HG02571 (cell line): ENCODE results near the gene INO80.

ENCODE experiments used
- ATAC-seq: cut with Tn5 transposase; IDR thresholded peaks from one replicate; pipeline ENCODE4 v1.9.1; 2021; ENCODE audit warnings: mild to moderate bottlenecking, moderate library complexity; ENCODE audit not compliant: unreplicated experiment

INO80 gene

DNA sequence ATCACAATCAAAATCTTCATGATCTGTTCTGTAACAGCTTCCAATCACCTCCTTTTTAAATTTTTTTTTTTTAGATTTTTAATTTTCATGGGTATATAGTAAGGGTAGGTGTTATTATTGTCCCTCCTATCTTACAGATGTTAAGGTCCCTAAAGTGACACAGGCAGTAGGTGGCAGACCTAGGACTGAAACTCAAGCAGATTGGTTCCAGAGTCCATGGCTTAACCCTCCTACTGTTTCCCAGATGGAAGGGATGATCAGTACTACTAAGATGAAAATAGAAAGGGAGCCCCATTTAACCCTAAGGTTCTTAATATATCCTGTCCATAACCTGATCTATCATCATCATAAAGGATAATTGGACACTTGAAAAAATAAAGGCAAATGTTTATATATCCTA lies 105.7 kb downstream of the INO80 start:
- no peak for ATAC-seq

DNA sequence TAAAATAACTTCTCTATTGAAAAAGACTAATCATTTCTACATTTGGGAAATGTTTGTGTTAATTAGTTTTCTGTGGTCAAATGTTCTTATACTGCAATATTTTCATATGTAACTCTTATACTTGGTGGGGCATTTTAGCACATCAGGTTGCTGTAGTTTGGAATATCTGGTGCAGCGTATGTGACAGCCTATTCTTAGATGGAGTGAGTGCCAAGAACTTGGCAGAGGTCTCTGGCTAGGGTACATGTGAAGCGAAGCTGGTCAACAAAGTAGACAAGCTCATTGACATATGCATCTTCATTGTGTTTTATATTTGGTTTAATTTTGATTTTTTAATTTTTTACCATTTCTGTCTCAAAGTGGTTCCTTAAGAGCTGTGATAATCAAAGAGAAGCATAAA lies 109.6 kb downstream of the INO80 start:
- no peak for ATAC-seq

DNA sequence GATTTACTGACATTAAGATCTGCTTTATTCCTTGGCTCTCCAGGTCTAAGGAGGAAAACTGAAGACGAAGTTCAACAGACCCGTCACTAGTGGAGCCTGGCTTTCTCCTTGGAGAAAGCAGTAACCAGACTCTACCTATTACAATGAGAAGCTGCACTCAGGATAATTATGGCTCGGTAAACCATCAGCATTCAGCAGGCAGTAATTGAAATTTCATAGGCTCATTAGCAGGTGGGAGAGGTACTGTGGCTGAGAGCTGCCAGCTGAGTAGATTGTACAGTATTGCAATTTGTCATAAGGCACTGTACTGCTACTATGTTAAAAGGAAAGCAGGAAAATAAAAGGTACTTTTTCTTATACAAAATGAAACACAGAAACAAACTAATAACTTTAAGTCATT lies 111.6 kb downstream of the INO80 start:
- ATAC-seq = no peak

DNA sequence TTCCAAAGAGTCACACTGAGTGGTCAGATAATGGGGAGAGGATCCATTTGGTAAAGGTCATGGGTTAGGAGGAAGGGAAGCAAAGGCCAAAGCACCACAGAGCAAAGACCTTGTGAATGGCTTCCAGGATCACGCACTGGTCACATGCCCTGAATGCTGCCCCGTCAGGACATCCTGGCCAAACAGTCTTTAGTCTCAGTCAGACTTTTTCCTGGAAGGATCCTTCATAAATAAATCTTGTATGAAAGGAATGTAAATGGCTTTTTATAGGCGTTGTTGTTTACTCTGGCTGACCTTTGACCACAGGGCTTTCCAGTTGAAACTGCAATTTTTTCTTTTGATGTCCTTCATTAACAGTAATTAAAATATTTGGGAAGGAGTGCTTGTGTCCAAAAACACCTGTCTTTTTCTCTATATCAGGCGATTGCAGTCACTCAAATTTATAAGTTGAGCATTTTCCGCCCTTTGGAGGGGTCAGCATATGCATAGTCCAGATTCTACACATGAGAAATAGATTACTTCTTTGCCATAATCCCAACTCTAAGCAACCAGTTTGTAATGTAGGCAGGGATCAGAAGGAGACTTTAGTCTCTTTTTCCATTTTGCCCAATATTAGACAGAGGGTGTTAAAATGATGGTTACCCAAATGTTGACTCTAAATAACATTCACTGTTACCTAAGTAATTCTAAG lies 114.4 kb downstream of the INO80 start:
- ATAC-seq = no peak

DNA sequence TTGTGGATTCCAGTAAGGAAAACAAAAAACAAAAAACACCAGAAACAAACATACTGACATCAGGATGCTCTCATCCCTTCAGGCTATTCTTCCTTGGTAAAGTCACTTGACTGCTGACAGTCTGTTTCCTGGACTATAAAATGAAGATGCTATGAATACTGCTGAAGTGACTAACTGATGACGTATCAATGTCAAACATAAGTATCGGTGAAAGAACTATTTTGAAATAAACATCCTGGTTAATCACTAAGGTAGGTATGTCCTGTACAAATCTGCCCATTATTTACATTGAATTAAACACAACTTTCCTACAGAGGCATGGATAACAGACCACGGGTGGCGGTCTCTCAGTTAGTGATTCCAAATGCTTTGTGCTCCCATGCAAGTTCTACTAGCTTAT lies 116.9 kb downstream of the INO80 start:
- no peak for ATAC-seq

DNA sequence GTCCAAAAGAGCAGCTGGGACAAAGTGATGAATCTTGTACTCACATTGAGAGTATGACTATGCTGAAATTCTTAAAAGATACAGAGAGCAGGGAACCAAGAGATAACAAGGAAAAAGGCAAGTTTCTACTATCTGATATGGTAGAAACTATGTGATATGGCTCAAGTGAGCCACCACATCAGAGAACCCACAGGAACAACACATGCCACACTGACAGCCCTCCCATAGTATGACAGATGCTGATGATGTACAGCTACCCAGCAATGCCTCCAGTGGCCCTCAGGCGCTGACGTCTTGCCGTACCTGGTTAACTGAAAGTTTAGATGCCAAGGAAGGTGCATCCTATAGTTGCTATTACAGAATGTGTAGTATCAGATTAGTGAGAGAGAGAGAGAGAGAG lies 120.4 kb downstream of the INO80 start:
- ATAC-seq = no peak

DNA sequence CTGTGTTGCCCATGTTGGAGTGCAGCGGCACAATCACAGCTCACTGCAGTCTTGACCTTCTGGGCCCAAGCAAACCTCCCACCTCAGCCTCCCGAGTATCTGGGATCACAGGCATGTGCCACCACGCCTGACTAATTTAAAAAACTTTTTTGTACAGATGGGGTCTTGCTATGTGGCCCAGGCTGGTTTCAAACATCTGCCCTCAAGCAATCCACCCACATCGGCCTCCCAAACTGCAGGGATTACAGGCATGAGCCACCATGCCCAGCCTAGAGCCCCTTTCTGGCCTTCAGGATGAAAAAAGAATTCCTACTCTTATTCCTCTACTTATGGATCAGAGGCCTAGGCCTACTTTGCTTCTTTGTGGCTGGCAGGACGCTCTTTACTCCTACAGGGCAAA lies 123.3 kb downstream of the INO80 start:
- no peak for ATAC-seq

DNA sequence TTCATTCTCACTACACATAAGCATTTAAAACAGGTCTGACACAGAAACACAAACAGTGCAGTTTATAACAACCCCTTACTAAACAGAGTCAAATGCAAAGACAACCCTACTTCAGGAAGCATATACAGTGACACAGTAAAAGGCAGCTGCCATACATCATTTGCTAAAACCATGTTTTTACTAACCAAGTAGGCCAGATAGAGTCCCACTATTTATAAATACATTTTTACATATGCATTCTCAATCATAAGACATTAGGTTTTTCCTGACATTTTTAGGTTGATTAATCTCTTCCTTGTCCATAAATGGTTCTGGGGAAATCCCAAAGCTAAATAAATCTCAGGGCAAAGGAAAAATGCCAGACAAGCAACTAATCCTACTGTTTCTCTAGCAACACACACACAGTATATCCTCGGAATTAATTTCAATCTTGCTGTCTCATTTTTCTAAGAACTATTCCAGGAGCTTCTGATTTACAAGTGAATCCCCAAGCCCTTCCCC lies 123.8 kb downstream of the INO80 start:
- ATAC-seq = no peak

DNA sequence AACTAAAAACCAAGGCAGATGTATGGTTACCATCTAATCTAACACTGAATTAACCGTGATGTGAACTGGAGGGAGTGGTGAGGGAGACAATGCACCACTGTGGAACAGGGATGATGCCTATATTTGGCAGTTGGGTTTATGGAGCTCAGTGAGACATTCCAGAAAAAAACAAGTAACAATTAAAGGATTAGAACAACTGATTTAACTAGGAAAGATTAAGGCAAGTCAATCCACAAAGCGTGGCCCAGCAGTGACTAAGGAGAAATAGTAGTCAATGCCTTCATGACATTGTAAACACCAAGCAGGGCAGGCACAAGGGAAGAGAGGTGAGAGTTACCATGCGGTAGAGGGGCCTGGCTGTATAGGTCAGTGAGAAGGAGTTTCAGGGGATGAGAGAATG lies 124.7 kb downstream of the INO80 start:
- no peak for ATAC-seq

DNA sequence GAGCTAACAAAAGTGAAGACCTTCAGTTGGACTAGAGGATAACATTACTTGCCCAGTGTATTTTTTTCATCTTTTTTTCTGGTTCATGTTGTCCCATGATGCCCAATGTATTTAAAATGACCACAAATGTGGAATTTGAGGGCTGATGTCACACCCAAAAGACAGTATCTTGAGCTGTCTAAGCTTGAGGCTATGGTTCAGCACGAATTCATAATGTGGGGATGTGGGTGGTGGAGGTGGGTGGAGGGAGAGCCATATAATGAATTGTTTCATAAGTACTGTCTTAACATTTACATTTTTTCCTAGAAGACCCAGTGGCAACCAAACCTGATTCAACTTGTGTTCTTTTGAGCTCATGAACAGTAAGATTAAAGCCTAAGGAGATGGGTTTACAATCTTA lies 125.3 kb downstream of the INO80 start:
- ATAC-seq = no peak

DNA sequence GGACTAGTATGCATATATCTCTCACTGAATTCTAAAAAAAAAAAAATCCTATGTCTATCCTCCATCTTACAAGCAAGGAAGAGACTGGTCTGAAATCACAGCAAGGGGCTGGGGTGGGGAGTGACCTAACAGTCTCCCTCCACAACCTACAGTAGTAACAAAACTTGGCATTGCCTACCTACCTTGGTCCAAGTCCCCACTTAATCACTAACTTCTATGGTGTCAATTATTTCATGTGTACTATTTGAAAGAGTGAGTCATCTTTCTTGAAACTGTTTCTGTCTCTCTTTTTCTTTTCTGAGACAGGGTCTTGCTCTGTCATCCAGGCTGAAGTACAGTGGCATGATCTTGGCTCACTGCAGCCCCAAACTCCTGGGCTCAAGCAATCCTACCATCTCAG lies 126.0 kb downstream of the INO80 start:
- ATAC-seq = no peak

DNA sequence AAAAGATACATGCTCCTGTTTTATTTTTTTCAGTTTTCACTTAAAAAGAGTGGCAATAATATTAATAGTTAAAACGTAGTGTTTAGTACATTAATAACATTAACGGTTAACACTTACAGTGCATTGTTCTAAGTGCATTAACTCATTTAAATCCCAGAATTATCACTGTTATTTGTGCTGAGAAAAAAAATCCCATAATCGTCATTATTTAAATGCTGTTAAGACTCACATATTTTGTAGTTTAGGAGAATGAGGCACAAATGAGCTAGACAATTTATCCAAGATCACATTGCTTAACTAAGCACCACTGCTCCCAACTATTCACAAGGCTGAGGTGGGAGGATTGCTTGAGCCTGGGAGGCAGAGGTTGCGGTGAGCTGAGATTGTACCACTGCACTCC lies 127.9 kb downstream of the INO80 start:
- no peak for ATAC-seq

DNA sequence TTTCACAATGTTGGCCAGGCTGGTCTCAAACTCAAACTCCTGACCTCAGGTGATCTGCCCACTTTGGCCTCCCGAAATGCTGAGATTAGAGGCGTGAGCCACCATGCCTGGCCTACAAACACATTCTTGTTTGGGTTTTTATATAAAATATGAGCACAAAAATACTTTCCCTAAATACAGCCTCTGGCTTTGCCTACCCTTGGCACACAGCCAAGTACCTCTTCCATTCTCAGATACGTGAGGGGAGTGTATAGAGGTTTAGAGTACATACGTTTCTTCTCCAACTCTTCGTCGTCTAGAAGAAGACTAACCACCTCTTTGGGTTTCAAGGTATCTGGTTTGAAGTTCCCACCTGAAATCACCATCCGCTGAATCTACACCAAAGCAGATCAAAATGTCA lies 129.3 kb downstream of the INO80 start:
- ATAC-seq = no peak

DNA sequence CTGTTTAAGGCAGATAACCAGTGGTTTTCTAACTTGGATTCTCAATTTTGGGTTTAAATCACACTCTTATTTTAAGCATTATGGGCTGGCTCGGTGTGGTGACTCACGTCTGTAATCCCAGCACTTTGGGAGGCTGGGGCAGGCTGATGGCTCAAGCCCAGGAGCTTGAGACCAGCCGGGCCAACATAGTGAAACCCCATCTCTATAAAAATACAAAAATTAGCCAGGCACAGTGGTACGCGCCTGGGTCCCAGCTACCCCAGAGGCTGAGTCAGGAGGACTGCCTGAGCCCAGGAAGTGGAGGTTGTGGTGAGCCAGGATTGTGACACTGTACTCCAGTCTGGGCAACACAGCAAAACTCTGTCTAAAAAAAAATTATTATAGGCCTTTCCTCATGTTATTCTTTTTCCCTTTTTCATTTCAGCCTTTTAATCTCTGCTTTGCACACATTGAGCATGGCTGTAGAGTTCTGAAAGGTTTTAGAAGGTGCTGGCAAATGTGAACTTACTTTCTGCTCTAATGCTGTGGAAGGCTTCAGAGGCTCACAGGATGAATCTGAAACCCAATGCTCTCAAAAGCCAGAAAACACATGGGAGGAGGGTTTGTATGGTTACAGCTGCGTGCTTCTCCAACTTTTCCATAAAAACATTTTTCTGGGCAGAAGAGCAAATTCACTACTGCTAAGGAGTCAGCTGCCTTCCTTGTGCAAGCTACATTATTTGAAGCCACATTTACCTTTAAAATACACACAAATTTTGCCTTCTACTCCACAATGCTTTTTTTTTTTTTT lies 130.3 kb downstream of the INO80 start:
- no peak for ATAC-seq

DNA sequence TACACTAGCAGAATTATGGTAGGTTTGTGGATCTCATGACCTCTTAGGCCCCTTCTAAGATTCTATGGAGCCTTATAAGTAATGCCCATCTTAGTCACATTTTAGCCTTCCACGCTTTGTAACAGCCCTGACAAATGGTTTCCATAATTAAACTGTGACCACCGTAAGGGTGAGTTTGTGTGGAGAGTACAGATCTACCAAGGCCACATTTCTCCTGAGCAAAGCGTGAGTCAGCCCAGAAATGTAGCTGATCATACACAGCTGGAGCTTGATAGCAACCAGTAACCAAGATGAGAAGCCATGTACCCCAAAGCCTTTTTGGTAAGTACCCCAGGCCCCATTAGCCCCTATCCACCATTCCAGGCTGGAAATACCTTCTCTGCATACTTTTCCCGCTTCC lies 131.1 kb downstream of the INO80 start:
- ATAC-seq = no peak

DNA sequence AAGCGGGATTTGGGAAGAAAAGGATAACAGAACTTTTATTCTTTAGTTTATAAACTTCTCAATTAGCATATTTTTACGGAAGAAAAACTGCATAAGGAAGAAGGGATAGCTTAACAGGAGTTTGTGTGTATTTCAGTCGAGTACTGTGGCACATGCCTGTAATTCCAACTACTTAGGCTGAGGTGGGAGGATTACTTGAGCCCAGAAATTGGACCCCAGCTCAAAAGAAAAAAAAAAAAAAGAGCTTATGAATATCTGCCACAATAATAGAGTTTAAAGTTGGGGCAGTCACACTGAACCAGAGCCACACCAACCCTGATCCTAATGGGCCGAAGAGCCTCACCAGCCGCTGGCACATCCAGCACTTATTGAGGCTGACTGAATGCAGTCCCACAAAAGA lies 131.7 kb downstream of the INO80 start:
- no peak for ATAC-seq

DNA sequence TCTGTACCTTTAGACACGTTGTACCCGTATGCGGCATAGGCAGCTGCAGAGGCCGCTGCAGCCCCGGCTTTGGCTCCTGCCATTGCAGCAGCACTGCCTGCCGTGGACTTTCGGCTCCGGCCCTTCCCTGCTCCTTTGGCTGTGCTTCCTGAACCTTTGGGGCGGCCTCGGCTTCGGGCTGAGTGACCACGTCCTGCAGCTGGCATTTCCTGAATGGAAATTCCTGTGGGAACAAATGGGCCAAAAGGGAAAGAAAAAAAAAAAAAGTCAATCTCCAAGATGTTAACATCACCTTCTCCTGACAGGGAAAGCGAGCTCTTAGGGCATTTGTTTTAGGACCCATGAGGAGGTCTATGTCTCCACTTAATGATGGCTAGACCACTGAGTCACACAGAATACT lies 133.2 kb downstream of the INO80 start:
- no peak for ATAC-seq

DNA sequence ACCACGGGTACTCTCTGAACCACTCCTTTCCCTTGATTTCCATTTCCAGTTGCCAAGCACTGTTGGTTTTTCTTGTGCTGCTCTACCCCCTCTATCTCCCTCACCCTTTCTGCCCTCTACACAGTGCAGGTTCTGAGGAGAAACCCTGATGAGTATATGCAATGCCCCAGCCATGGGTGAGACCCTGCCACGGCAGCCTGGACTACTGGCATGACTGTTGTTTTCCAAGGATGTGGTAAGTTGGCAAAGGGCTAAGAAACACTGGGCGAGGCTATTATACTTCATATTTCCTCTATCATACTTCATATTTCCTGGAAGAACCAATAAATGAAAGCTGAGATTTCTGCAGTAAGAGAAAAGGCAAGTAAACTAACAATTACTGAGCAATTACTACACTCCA lies 134.9 kb downstream of the INO80 start:
- no peak for ATAC-seq

DNA sequence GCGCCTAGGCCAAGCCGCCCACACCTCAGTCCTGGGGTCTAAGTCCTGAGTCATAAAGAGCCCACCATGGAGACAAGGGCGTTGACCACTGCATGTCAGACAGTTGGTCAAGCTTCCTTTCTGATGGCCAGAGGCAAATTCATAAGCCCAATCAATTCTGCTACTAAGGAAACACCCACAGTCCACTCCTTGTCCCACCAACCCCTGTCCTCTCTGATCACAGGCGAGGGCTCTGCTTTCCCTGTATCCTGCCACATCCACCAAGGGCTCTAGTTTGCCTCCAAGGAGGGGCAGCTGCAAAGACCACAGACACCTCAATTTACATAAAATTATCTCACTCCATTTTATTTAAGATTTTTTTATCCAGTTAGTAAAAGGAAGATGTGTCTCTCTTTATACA lies 137.5 kb downstream of the INO80 start:
- ATAC-seq = no peak

DNA sequence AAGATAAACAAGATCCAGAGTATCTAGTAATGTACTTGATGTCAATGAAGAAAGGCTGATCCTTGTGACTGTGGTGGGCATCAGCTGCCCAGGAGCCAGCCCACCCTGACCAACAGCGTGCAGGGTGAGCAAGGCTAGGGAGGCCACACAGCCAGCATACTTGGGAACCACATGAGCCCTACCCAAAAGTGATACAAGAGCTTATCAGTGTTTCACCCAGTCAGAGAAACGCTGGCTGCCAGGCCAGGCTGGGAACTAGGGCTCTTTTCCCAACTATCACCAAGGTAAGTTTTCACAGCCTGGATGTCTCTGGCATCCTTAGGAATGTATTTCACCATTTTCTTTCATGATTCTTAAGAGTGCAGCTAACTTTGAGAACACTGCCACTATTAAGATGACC lies 137.9 kb downstream of the INO80 start:
- ATAC-seq = no peak

DNA sequence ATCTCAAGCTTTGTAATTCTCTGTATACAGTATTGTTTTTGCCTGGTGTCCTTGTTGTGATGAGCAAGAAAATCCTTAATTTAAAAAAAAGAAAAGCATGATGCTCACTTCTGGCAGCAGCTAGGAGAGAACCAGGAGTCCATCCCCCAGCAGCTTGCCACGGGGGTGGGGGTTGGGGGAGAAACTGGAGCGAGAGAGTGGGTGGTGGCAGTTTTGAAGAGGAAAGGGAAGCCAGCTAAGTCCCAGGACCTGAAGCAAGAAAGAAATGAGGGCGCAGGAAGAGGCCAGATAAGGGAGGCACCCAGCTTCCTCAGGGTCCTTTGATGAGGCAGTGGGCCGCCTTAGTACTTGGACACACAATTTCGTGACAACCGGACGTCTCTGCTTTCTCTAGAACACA lies 139.3 kb downstream of the INO80 start:
- ATAC-seq = no peak

DNA sequence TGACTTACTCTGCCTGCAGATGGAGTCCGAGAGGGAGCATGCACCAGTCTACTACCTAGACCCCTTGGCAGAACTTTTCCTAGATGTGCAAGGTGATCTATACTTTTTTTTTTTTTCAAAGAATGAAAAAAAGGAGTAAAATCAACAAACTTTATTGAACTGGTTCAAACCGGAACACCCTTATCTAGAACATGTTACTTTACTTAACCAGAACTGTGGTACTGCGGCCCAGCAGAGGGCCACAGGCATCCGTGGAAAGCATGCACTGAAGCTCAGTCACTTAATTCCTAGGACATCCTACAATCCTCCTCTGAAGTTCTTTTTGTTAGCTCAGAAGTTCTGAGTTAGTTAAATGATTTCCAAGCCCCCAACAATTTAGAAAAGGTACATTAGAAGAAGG lies 141.2 kb downstream of the INO80 start:
- ATAC-seq = no peak

DNA sequence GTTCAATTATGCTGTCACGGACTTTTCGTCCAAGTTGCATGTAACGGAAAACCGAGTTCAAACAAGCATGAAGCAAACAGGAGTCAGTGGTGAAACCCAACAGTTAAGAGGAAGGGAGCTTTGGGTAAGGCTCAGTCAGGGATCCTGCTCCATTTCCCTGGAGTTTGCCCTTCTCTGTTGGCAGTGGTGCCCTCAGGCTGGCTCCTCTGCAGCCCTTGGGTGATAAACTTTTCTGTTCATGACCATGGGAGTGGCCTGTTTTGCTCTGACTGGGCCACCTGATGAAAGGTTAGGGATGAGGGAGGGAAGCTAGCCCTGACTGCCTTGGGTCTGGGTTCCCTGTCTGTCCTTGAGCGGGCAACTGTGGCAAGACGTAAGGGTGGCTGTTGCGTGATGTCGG lies 146.7 kb downstream of the INO80 start:
- no peak for ATAC-seq
